ENCODE results near the gene HGD. TPM values are rescaled to one million over a fixed set of nuclear protein-coding genes. Genes with fewer than 3 reads are reported as not detected.

HGD gene
- total RNA-seq, 1 experiment from 2014 or later = 23.0 TPM

DNA sequence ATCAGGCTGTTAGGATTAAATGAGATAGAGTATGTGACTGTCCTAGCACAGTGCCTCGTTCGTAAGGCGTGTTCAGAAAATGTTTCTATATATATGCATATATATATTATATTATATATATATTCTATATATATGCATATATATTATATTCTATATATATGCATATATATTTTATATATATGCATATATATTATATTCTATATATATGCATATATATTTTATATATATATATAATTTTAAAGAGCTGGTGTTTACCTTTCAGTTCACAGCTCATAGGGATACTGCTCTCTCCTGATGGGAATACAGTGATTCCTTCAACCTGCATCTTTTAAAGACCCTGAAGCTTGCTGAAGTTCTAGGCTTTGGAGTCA lies 85.2 kb downstream of the HGD start:
- H3K9me3 Mint-ChIP-seq (ENCODE audit: low read depth, unreplicated experiment) = no peaks in the 10 kb centered on the region
- CTCF ChIA-PET = no interaction called here
- no peaks in the 10 kb centered on the region for H3K27me3 Mint-ChIP-seq (ENCODE audit: unreplicated experiment)
- DNase-seq = no peak
- intact Hi-C loops (cut with micrococcal nuclease; ENCODE audit: unreplicated experiment) = loop anchor here (1.0 kb wide), 1 partner anchor 145 kb away; the partner anchor contains the start of genes GTF2E1 and RABL3
- peak overlapping the region; percentile 80 for H3K27ac Mint-ChIP-seq (ENCODE audit: unreplicated experiment)
- no peaks in the 10 kb centered on the region for H3K4me1 Mint-ChIP-seq (ENCODE audit: low read depth, unreplicated experiment)
- H3K36me3 Mint-ChIP-seq (ENCODE audit: insufficient read depth, unreplicated experiment) = peaks cover 25% of the 10 kb centered on the region
- TF ChIP-seq, protein P1, sequence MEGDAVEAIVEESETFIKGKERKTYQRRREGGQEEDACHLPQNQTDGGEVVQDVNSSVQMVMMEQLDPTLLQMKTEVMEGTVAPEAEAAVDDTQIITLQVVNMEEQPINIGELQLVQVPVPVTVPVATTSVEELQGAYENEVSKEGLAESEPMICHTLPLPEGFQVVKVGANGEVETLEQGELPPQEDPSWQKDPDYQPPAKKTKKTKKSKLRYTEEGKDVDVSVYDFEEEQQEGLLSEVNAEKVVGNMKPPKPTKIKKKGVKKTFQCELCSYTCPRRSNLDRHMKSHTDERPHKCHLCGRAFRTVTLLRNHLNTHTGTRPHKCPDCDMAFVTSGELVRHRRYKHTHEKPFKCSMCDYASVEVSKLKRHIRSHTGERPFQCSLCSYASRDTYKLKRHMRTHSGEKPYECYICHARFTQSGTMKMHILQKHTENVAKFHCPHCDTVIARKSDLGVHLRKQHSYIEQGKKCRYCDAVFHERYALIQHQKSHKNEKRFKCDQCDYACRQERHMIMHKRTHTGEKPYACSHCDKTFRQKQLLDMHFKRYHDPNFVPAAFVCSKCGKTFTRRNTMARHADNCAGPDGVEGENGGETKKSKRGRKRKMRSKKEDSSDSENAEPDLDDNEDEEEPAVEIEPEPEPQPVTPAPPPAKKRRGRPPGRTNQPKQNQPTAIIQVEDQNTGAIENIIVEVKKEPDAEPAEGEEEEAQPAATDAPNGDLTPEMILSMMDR (IDR thresholded peaks at IDR 0.05; ENCODE audit: unreplicated experiment) = no peak
- BruUV-seq (replicated peaks) = no TSS peak
- H3K4me3 Mint-ChIP-seq (ENCODE audit: low read depth, unreplicated experiment) = peak overlapping the region; percentile 79

DNA sequence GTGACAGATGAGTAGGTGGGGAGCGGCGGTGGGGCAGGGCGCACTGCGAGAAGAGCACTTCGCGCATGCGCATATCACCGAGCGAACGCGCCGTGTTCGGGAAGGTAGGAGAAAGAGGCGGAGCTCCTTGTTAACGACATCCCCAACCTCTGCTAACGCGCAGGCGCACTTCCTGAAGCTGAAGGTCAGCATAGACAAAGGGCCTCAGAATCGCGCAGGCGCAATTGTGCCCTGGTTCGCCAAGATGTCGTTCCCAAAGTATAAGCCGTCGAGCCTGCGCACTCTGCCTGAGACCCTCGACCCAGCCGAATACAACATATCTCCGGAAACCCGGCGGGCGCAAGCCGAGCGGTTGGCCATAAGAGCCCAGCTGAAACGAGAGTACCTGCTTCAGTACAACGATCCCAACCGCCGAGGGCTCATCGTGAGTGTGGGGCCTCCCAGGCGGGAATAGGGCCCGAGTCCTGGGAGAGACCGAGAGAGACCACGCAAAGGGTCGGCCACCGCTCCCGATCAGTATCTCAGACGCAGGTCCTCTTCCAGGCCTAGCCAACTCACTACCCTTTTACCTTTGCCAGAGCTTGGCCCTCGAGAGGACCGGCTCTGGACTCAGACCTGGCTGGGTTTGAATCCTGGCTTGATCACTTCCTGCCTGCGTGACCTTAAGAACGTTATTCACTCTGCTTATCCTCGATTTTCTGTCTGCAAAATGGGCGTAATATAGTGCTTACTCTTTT lies 85.8 kb downstream of the HGD start, which contains the start of gene NDUFB4:
Gene NDUFB4, plus strand, starts transcription at position 221 of the 737 bp plus-strand sequence. Its CDS starts 24 bp downstream, at position 245.
- Mint-ChIP-seq H3K27ac (ENCODE audit: unreplicated experiment) (peak within 1 kb of the TSS; percentile 80), H3K4me3 (ENCODE audit: low read depth, unreplicated experiment) (peak within 1 kb of the TSS; percentile 79), H3K4me1 (ENCODE audit: low read depth, unreplicated experiment) (no peaks in the 10 kb centered on the region), H3K9me3 (ENCODE audit: low read depth, unreplicated experiment) (no peaks in the 10 kb centered on the region), H3K36me3 (ENCODE audit: insufficient read depth, unreplicated experiment) (peaks cover 21% of the 10 kb centered on the region), H3K27me3 (ENCODE audit: unreplicated experiment) (no peaks in the 10 kb centered on the region)
- CTCF ChIA-PET = interaction anchor here (0.9 to 1.5 kb wide), 6 partner anchors 28 to 248 kb away, joined by 3 to 6 read pairs (median 3); partner anchors contain the start of gene LRRC58
- TSS peak; percentile 66 for BruUV-seq (replicated peaks)
- peak; percentile 92 for DNase-seq
- TF ChIP-seq, protein P1 (IDR thresholded peaks at IDR 0.05; ENCODE audit: unreplicated experiment) = no peak
- intact Hi-C loops (cut with micrococcal nuclease; ENCODE audit: unreplicated experiment) = loop anchor here (1.0 kb wide), 1 partner anchor 146 kb away; the partner anchor contains the start of genes GTF2E1 and RABL3

DNA sequence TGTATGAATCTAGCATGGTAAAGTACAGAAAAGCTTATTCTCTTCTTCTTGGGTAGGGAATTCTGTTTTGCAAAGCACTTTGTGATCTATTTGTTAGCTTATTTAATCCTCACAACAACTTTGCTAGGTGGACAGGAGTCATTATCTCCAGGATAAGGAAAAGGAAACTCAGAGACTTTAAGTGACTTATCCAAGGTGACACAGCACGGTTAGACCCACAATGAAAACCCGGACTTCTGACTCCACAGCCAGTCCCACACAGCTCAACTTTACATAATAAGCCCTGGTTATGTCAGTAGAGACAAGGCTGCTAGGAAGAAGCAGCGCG lies 86.3 kb downstream of the HGD start:
- TSS peak; percentile 75 for BruUV-seq (replicated peaks)
- no peak for DNase-seq
- Mint-ChIP-seq H3K4me1 (ENCODE audit: low read depth, unreplicated experiment) (no peaks in the 10 kb centered on the region), H3K4me3 (ENCODE audit: low read depth, unreplicated experiment) (peak overlapping the region; percentile 79), H3K27me3 (ENCODE audit: unreplicated experiment) (no peaks in the 10 kb centered on the region), H3K9me3 (ENCODE audit: low read depth, unreplicated experiment) (no peaks in the 10 kb centered on the region), H3K36me3 (ENCODE audit: insufficient read depth, unreplicated experiment) (peaks cover 19% of the 10 kb centered on the region), H3K27ac (ENCODE audit: unreplicated experiment) (peak overlapping the region; percentile 80)
- intact Hi-C loops (cut with micrococcal nuclease; ENCODE audit: unreplicated experiment) = loop anchor here (1.0 kb wide), 1 partner anchor 147 kb away; the partner anchor contains the start of genes GTF2E1 and RABL3
- CTCF ChIA-PET = interaction anchor here (0.9 to 1.5 kb wide), 6 partner anchors 28 to 247 kb away, joined by 3 to 6 read pairs (median 3); partner anchors contain the start of gene LRRC58
- TF ChIP-seq, protein P1 (IDR thresholded peaks at IDR 0.05; ENCODE audit: unreplicated experiment) = no peak

DNA sequence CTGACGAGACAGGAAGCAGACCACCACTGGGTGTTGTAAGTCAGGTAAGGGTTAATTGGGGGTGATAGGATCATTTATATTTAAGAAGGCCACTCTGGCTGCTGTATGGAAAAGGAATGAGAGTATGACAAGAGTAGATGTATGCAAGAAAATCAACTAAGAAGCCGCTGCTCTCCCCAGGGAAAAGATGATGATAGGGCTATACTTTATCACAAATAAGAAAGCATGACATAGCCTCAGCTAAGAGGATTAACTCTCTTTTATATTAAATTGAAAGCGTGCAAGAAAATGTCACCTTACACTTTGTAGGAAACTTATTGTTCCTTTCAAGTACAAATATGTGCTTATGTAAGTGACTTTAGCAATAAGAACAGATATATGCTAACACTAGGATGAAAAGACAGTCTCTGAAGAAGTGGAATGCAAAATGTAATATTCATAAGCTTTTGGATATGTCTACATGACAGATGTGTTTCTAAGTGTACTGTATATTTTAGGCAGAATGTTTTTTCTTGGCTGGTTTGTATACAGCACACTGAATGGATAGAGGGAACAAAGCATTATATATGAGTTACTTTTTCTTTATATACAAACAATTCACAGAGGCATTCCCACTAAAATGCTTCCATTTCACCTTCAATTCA lies 94.6 kb downstream of the HGD start:
- H3K4me3 Mint-ChIP-seq (ENCODE audit: low read depth, unreplicated experiment) = no peak overlapping the region
- no peak for DNase-seq
- H3K27ac Mint-ChIP-seq (ENCODE audit: unreplicated experiment) = no peak overlapping the region
- CTCF ChIA-PET = no interaction called here
- no peaks in the 10 kb centered on the region for H3K9me3 Mint-ChIP-seq (ENCODE audit: low read depth, unreplicated experiment)
- intact Hi-C loops (cut with micrococcal nuclease; ENCODE audit: unreplicated experiment) = no loop called here
- TF ChIP-seq, protein P1 (IDR thresholded peaks at IDR 0.05; ENCODE audit: unreplicated experiment) = no peak
- BruUV-seq (replicated peaks) = no TSS peak
- H3K36me3 Mint-ChIP-seq (ENCODE audit: insufficient read depth, unreplicated experiment) = no peaks in the 10 kb centered on the region
- no peaks in the 10 kb centered on the region for H3K4me1 Mint-ChIP-seq (ENCODE audit: low read depth, unreplicated experiment)
- peaks cover 8% of the 10 kb centered on the region for H3K27me3 Mint-ChIP-seq (ENCODE audit: unreplicated experiment)

Other genes starting within 250 kb of the HGD start
- 10.0 and 18.5 TPM in 2 replicates for gene FSTL1, start 231.2 kb downstream of the HGD start, total RNA-seq (2022)
- 118 and 138 TPM in 2 replicates for gene NDUFB4, start 85.9 kb downstream of the HGD start, total RNA-seq (2022)
- gene RABL3, start 60.3 kb upstream of the HGD start, total RNA-seq (2022) = 14.6 and 16.9 TPM in 2 replicates
- gene GTF2E1, start 60.5 kb upstream of the HGD start, total RNA-seq (2022) = 22.9 and 26.1 TPM in 2 replicates
- not detected in 2 replicates for gene STXBP5L, start 226.0 kb upstream of the HGD start, total RNA-seq (2022)

Measured in Calu3 (cell line).